D721Med (cell line): Measurements from ENCODE around the gene MTAP.

ENCODE experiments used
- DNase-seq: peaks from one replicate; pipeline ENCODE4 v3.0.0; 2011; ENCODE audit warnings: low spot score; ENCODE audit not compliant: insufficient read length
- FAIRE-seq: peaks from 2 replicates; lab custom pipeline; 2011; peaks lifted over from hg19 to GRCh38; lab: Jason Lieb, UNC
- TF ChIP-seq, protein P1 (sequence below): IDR thresholded peaks from 2 replicates; pipeline ENCODE4 v1.5.1; 2012; ENCODE audit warnings: mild to moderate bottlenecking, control low read depth; ENCODE audit not compliant: insufficient read depth; ENCODE audit errors: missing control alignments

Gene MTAP

DNA sequence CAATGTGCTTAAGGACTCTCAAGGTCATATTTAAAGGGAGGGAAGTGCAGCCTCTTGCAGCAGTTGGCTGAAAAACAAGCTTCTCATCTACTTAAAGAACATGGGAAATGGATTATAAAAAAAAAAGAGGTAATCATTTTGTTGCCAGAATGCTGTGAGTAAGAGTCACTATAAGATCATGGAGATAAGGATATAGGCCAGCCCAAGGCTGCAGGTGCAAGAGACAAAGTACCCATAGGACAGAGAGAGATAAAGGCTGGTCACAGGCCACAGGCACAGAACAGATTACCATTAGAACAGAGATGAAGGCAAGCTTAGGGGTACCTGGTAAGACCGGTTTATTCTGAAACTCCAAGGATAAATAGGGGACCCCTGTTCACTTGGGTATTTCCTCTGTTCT is 121.3 kb downstream of the MTAP start:
- no peak for FAIRE-seq
- DNase-seq = no peak

GRCh38 chr9:21927752-21928151 is 125.3 kb downstream of the MTAP start:
- FAIRE-seq = no peak
- TF ChIP-seq, protein P1, sequence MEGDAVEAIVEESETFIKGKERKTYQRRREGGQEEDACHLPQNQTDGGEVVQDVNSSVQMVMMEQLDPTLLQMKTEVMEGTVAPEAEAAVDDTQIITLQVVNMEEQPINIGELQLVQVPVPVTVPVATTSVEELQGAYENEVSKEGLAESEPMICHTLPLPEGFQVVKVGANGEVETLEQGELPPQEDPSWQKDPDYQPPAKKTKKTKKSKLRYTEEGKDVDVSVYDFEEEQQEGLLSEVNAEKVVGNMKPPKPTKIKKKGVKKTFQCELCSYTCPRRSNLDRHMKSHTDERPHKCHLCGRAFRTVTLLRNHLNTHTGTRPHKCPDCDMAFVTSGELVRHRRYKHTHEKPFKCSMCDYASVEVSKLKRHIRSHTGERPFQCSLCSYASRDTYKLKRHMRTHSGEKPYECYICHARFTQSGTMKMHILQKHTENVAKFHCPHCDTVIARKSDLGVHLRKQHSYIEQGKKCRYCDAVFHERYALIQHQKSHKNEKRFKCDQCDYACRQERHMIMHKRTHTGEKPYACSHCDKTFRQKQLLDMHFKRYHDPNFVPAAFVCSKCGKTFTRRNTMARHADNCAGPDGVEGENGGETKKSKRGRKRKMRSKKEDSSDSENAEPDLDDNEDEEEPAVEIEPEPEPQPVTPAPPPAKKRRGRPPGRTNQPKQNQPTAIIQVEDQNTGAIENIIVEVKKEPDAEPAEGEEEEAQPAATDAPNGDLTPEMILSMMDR = no peak
- DNase-seq = no peak

More for the DNA sequence above, 121.3 kb downstream of the MTAP start:
- TF ChIP-seq, protein P1 = no peak

DNA sequence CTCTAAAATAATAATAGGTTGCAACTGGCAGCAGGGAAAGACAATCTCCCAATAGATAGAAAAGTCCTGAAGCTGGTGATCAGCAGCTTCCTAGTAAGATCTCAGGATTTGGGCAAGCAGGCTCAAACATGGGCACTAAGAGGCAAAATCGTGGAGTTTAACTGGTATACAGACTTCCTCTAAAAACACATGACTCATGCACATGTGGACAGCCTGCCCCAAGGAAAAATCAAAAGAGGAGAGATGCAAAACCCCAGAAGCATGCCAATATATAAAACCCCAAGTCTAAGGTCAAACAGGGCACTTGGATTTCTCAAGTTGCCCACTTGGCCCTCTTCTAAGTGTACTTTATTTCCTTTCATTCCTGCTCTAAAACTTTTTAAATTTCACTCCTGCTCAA is 129.0 kb downstream of the MTAP start:
- DNase-seq = no peak
- FAIRE-seq = no peak
- TF ChIP-seq, protein P1 = no peak

DNA sequence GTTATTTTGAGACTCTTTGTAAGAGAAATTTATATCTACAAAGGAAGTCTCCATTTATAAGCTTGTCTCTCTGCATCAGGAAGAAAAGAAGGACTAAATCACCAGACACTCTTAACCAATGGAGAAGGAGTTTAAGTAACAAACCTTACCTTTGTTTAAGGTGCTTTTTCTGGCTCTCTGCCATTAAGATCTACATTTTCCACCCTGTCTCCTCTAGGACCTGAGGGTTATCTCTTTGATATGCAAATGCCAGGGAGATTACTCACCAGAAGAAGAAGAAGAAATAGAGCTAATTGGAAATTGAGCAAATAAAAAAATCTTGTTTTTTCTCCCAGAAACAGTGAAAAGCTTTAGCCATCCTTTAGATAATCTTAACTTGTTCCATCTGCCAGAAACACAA is 130.8 kb downstream of the MTAP start:
- FAIRE-seq = no peak
- no peak for DNase-seq
- TF ChIP-seq, protein P1 = no peak

GRCh38 chr9:21933865-21934264 is 131.4 kb downstream of the MTAP start:
- DNase-seq (no peak), FAIRE-seq (no peak)
- TF ChIP-seq, protein P1 = no peak

DNA sequence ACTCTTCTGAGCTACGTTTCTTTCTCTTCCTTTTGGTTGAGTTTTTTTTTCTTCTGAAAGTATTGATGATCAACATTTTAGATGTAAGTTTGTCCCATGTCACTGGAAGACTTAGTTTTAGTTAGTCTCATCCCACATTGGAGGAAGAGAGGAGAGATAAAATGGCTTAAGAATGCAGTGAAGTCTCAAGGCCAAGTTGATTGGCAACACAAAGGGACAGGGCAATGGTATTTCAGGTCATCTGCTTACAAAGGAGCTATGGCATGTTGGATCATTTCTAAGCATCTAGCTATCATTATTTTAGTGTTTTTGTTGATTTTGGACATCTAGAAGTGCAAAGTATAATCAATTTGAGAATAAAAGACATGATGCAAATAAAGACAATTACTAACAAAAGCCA is 133.2 kb downstream of the MTAP start:
- FAIRE-seq = no peak
- no peak for DNase-seq
- TF ChIP-seq, protein P1 = no peak

DNA sequence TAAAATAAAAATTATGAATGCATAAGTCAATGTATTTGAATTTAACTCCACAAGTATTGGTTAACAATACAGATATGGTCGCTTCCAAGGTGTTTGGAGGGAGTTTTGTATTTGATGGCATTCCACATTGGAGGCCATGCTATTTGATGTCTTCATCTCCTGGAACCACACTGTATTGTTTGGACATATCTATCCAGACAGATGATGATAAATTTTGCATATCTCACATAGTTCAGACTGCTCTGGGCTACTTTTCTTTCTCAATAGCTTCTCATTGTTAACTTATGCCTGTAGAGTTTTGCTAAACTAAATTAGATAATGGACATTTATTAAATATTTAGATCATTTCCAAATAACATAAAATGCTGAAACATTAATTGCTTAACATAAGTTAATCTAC is 133.7 kb downstream of the MTAP start:
- TF ChIP-seq, protein P1 = no peak
- DNase-seq (no peak), FAIRE-seq (no peak)
